Measurements from ENCODE around the gene AIM2. TPM values are rescaled to one million over a fixed set of nuclear protein-coding genes. Genes with fewer than 3 reads are reported as not detected.
A peak's percentile ranks its signal among the peaks of the same experiment; 100 is the strongest.
"Not testable (repeated sequence)": the region's sequence is repeated elsewhere in the genome, so short reads cannot be mapped to it uniquely, and the experiment has no call there.

The AIM2 gene
- total RNA-seq, 6 experiments from 2014 or later: 0.73 to 1.1 (median 0.80) TPM; not detected in 3

GRCh38 chr1:159040206-159040605 lies 36.4 kb downstream of the AIM2 start:
- peaks cover 0 to 9% (median 0%) of the 10 kb centered on the region in 4 donors for H3K36me3 ChIP-seq
- H3K27ac ChIP-seq: no peak overlapping the region
- no peak for ATAC-seq
- intact Hi-C loops (cut with DNase I): no loop called here
- TF ChIP-seq POLR2A (IDR thresholded peaks at IDR 0.05) (no peak), CTCF (IDR thresholded peaks at IDR 0.05) (no peak)
- no peak overlapping the region for H3K4me3 ChIP-seq
- H3K27me3 ChIP-seq: no peaks in the 10 kb centered on the region
- WGBS (ENCODE audit: insufficient coverage, low coverage, low lambda C conversion rate, missing lambda C conversion rate): 40% methylated on average over 1 of the region's 1 CpG
- H3K4me1 ChIP-seq: no peaks in the 10 kb centered on the region
- no peak for DNase-seq
- H3K9me3 ChIP-seq: no peaks in the 10 kb centered on the region

GRCh38 chr1:159030877-159031447 lies 45.6 kb downstream of the AIM2 start:
- peak in 2 of 4 donors; percentile 43 to 51 for ATAC-seq
- peaks cover 0 to 14% (median 0%) of the 10 kb centered on the region in 4 donors for H3K36me3 ChIP-seq
- H3K9me3 ChIP-seq: no peaks in the 10 kb centered on the region

GRCh38 chr1:159030311-159030710 lies 46.3 kb downstream of the AIM2 start:
- WGBS (ENCODE audit: insufficient coverage, low coverage, low lambda C conversion rate, missing lambda C conversion rate): 22% methylated on average over 1 of the region's 1 CpG

More at GRCh38 chr1:159030877-159031447, 45.6 kb downstream of the AIM2 start:
- TF ChIP-seq CTCF (IDR thresholded peaks at IDR 0.05) (no peak), POLR2A (IDR thresholded peaks at IDR 0.05) (no peak)
- intact Hi-C loops (cut with DNase I): no loop called here
- no CpG with 5 or more reads among the region's 3 CpGs for WGBS (ENCODE audit: insufficient coverage, low coverage, low lambda C conversion rate, missing lambda C conversion rate)
- no peak overlapping the region for H3K27ac ChIP-seq
- no peaks in the 10 kb centered on the region for H3K27me3 ChIP-seq
- no peaks in the 10 kb centered on the region for H3K4me1 ChIP-seq
- no peak for DNase-seq
- no peak overlapping the region for H3K4me3 ChIP-seq

GRCh38 chr1:159026841-159027240 lies 49.7 kb downstream of the AIM2 start:
- H3K9me3 ChIP-seq; intact Hi-C loops (cut with DNase I); DNase-seq; H3K36me3 ChIP-seq; H3K4me1 ChIP-seq; H3K4me3 ChIP-seq; H3K27me3 ChIP-seq; H3K27ac ChIP-seq; ATAC-seq: not testable (repeated sequence)
- WGBS (ENCODE audit: insufficient coverage, low coverage, low lambda C conversion rate, missing lambda C conversion rate): 41% methylated on average over 2 of the region's 2 CpGs

More at GRCh38 chr1:159030311-159030710, 46.3 kb downstream of the AIM2 start:
- intact Hi-C loops (cut with DNase I): no loop called here
- no peaks in the 10 kb centered on the region for H3K27me3 ChIP-seq
- H3K27ac ChIP-seq: no peak overlapping the region
- no peaks in the 10 kb centered on the region for H3K4me1 ChIP-seq
- DNase-seq: no peak
- peaks cover 0 to 14% (median 0%) of the 10 kb centered on the region in 4 donors for H3K36me3 ChIP-seq
- ATAC-seq: no peak
- no peak overlapping the region for H3K4me3 ChIP-seq
- no peaks in the 10 kb centered on the region for H3K9me3 ChIP-seq
- TF ChIP-seq CTCF (IDR thresholded peaks at IDR 0.05): no peak
- no peak for TF ChIP-seq POLR2A (IDR thresholded peaks at IDR 0.05)

- no peaks in the 10 kb centered on the region for H3K36me3 ChIP-seq
- ATAC-seq (no peak), DNase-seq (no peak)
- no peaks in the 10 kb centered on the region for H3K27me3 ChIP-seq
- no peak overlapping the region for H3K27ac ChIP-seq
- TF ChIP-seq POLR2A (IDR thresholded peaks at IDR 0.05) (no peak), CTCF (IDR thresholded peaks at IDR 0.05) (no peak)
- no peaks in the 10 kb centered on the region for H3K9me3 ChIP-seq
- no peak overlapping the region for H3K4me3 ChIP-seq
- no peaks in the 10 kb centered on the region for H3K4me1 ChIP-seq
- intact Hi-C loops (cut with DNase I): no loop called here
- WGBS (ENCODE audit: insufficient coverage, low coverage, low lambda C conversion rate, missing lambda C conversion rate): 87% methylated on average over 4 of the region's 7 CpGs
Observed at GRCh38 chr1:159025043-159025442, 51.5 kb downstream of the AIM2 start.

Data from right lobe of liver (tissue), 6 donors.